ENCODE measurements around the gene CD209.

DNA sequence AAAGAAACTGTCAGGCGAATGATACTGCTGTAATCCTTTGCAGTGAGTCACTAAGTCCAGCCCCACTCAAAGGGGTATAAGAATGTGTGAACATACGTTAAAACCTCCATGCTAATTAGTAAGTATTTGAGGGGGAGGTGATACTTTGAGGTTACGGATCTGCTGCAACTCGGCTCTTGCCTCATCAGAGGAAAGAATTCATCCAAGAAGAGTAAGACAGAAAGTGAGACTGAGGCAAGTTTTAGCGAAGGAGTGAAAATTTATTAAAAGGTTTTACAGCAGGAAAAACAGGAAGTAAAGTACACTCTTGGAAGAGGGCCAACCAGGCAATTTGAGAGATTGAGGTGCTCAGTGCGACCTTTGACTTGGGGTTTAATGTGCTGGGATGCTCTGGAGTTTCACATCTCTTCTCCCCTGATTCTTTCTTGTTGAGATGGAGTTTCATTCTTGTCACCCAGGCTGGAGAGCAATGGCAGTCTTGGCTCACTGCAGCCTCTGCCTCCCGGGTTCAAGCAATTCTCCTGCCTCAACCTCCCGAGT is 25.5 kb upstream of the CD209 start:
- TF ChIP-seq, protein P1, sequence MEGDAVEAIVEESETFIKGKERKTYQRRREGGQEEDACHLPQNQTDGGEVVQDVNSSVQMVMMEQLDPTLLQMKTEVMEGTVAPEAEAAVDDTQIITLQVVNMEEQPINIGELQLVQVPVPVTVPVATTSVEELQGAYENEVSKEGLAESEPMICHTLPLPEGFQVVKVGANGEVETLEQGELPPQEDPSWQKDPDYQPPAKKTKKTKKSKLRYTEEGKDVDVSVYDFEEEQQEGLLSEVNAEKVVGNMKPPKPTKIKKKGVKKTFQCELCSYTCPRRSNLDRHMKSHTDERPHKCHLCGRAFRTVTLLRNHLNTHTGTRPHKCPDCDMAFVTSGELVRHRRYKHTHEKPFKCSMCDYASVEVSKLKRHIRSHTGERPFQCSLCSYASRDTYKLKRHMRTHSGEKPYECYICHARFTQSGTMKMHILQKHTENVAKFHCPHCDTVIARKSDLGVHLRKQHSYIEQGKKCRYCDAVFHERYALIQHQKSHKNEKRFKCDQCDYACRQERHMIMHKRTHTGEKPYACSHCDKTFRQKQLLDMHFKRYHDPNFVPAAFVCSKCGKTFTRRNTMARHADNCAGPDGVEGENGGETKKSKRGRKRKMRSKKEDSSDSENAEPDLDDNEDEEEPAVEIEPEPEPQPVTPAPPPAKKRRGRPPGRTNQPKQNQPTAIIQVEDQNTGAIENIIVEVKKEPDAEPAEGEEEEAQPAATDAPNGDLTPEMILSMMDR (IDR thresholded peaks at IDR 0.05), result no peak
- TF ChIP-seq ZFX (IDR thresholded peaks at IDR 0.05; ENCODE audit: borderline replicate concordance), result no peak
